ENCODE measurements around the gene ZNF839.
"Not testable (repeated sequence)": the region's sequence is repeated elsewhere in the genome, so short reads cannot be mapped to it uniquely, and the experiment has no call there.

Gene ZNF839

GRCh38 chr14:102314242-102315011 is 5.1 kb upstream of the ZNF839 start:
- peak; percentile 75 for DNase-seq

- DNase-seq: no peak
Observed at GRCh38 chr14:102315121-102315520, 4.4 kb upstream of the ZNF839 start.

DNA sequence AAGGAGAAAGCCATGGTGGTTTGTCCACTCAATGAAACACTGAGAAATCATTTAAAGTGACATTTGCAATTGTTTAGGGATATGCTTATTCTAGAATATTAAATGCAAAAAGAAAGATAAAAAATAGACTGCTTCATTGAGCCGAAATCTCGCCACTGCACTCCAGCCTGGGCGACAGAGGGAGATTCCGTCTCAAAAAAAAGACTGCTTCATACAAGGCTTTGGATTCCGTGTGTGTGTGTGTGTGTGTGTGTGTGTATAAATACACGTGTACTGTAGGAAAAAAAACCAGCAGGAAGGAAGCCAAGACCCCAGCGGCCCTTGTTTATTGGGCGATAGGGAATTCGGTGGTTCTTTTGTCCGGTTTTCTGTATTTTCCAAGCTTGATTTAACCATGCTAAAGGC is 3.2 kb upstream of the ZNF839 start:
- DNase-seq: peak; percentile 82

DNA sequence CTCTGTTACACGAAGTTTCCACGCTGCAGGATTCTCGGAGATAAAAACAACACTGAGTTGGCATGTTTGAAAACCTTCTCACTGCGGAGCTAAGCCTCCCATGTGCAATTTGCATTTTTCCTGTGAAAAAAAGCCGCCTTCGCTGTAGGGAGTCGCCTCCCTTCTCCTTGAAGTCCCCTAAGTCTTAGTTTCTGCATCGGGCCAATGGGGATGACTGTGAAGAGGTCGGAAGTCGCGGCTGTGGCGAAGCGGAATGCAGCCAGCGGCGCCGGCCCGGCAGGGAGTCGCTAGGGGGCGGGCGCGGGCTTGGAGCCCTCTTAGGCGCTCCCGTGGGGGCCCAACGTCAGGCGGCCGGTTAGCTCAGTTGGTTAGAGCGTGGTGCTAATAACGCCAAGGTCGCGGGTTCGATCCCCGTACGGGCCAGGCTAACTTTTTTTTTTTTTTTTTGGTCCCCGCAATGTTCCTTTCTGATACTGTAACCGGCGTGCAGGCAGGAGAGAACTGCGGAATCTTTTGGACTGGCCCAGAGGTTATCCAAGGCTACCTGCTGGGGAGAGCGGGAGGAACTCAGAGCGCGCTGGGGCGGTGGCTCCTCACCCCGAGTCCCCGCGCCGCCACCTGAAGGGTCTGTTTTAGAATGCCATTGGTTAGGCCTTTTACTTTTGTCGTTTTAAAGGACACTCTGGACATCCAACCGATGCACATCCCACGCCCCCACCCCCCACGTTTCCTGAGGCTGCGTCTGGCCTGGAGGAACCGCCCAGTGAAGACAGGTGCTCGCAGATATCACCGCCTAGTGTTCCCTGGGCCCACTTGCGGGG is 2.6 kb upstream of the ZNF839 start:
- DNase-seq: peak; percentile 95

- DNase-seq: no peak
Observed at GRCh38 chr14:102317564-102318248, 1.8 kb upstream of the ZNF839 start.

GRCh38 chr14:102318781-102319276 is 717 bp upstream of the ZNF839 start:
- DNase-seq: no peak

GRCh38 chr14:102320033-102320660 is 601 bp downstream of the ZNF839 start:
- DNase-seq: peak; percentile 45

- DNase-seq: no peak
Observed at GRCh38 chr14:102320671-102321455, 1.3 kb downstream of the ZNF839 start.

GRCh38 chr14:102321456-102322422 is 2.2 kb downstream of the ZNF839 start:
- DNase-seq: no peak

- DNase-seq: peak; percentile 87
Observed at GRCh38 chr14:102323102-102323501, 3.6 kb downstream of the ZNF839 start.

- DNase-seq: no peak
Observed at GRCh38 chr14:102325791-102326345, 6.3 kb downstream of the ZNF839 start.

- no peak for DNase-seq
Observed at GRCh38 chr14:102326583-102326982, 7.0 kb downstream of the ZNF839 start.

GRCh38 chr14:102329381-102329780 is 9.8 kb downstream of the ZNF839 start:
- not testable (repeated sequence) for DNase-seq

DNA sequence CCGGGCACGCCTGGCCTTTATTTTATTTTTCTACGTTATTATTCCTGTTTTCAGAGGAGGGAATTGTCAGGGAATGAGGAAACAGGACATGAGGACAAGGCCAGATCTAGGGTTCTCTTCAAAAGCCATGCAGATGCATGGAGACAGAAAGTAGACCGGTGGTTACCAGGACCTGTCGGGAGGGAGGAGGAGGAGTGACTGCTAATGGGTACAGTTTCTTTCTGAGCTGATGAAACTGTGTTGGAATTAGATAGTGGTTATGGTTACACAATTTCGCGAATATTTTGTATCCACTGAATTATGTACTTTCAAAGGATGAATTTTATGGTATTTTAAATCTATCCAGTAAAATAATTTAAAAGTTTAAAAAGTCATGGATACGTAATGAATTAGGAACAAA is 11.3 kb downstream of the ZNF839 start:
- no peak for DNase-seq

GRCh38 chr14:102333390-102333789 is 13.8 kb downstream of the ZNF839 start:
- no peak for DNase-seq

- DNase-seq: no peak
Observed at GRCh38 chr14:102333795-102334705, 14.5 kb downstream of the ZNF839 start.

- no peak for DNase-seq
Observed at GRCh38 chr14:102335163-102335562, 15.6 kb downstream of the ZNF839 start.

- DNase-seq: no peak
Observed at GRCh38 chr14:102338724-102339123, 19.2 kb downstream of the ZNF839 start.

DNA sequence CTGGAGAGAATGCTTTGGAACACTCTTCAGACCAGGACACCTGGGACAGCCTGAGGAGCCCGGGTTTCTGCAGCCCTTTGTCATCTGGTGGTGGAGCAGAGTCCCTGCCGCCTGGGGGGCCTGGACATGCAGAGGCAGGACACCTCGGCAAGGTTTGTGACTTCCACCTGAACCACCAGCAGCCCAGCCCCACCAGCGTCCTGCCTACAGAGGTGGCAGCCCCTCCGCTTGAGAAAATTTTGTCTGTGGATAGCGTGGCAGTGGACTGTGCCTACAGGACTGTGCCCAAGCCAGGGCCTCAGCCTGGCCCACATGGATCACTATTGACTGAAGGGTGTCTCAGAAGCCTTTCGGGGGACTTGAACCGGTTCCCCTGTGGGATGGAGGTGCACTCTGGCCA is 22.0 kb downstream of the ZNF839 start:
- DNase-seq: no peak

Measured in fibroblast of skin of scalp (primary cell).